Mesenchymal stem cell (in vitro differentiated cells and primary cell): ENCODE data around the gene KRT73.

Experiments
- DNase-seq: peaks from one replicate; pipeline ENCODE4 v3.0.0-alpha.2; 2013
- H2AFZ ChIP-seq: one replicate; pipeline ENCODE4 v1.6.1; 2013; ENCODE audit warnings: low read depth, mild to moderate bottlenecking, control low read depth, inconsistent platforms, low read length, moderate library complexity
- H2AK5ac ChIP-seq: 2 replicates; pipeline ENCODE4 v1.6.1; 2013; ENCODE audit warnings: low read length, moderate library complexity, mild to moderate bottlenecking, inconsistent platforms; ENCODE audit not compliant: severe bottlenecking
- H2BK120ac ChIP-seq: one replicate; pipeline ENCODE4 v1.6.1; 2013; ENCODE audit warnings: low read depth, mild to moderate bottlenecking, inconsistent platforms, low read length, moderate library complexity
- H2BK12ac ChIP-seq, 2 experiments: one replicate each; pipeline ENCODE4 v1.6.1; 2013; ENCODE audit warnings: inconsistent platforms in 2 of 2, low read length in 2 of 2, mild to moderate bottlenecking in 2 of 2, moderate library complexity in 2 of 2, control low read depth in 1 of 2
- H2BK15ac ChIP-seq: one replicate; pipeline ENCODE4 v1.6.1; 2013; ENCODE audit warnings: mild to moderate bottlenecking, low read depth, inconsistent platforms; ENCODE audit not compliant: poor library complexity, severe bottlenecking
- H2BK5ac ChIP-seq: 2 replicates; pipeline ENCODE4 v1.6.1; 2013; ENCODE audit warnings: low read depth, mild to moderate bottlenecking, low read length, control low read depth, inconsistent platforms; ENCODE audit not compliant: poor library complexity, severe bottlenecking
- H3K14ac ChIP-seq, 2 experiments: one replicate each; pipeline ENCODE4 v1.6.1; 2013; ENCODE audit warnings: inconsistent platforms in 2 of 2, low read length in 2 of 2, control low read depth in 1 of 2, mild to moderate bottlenecking in 1 of 2, moderate library complexity in 1 of 2
- H3K18ac ChIP-seq, 2 experiments: one replicate each; pipeline ENCODE4 v1.6.1; 2013; ENCODE audit warnings: inconsistent platforms in 2 of 2, low read length in 2 of 2, control low read depth in 1 of 2, low read depth in 1 of 2, mild to moderate bottlenecking in 1 of 2
- H3K23ac ChIP-seq, 2 experiments: one replicate each; pipeline ENCODE4 v1.6.1; 2013; ENCODE audit warnings: inconsistent platforms in 2 of 2, low read length in 2 of 2, mild to moderate bottlenecking in 2 of 2, moderate library complexity in 2 of 2, control low read depth in 1 of 2
- H3K27ac ChIP-seq: 2 replicates; pipeline ENCODE4 v1.5.1; 2013; ENCODE audit warnings: mild to moderate bottlenecking, moderate library complexity, low read length, control low read depth, inconsistent platforms; ENCODE audit not compliant: poor library complexity, severe bottlenecking
- H3K27me3 ChIP-seq, 2 experiments: 2 replicates each; pipeline versions ENCODE4 v1.6.1 to v1.7.0; 2013; ENCODE audit warnings: low read length in 2 of 2, mild to moderate bottlenecking in 2 of 2, moderate library complexity in 2 of 2, control low read depth in 1 of 2, inconsistent platforms in 1 of 2; ENCODE audit not compliant: control insufficient read depth in 1 of 2, insufficient read depth in 1 of 2
- H3K36me3 ChIP-seq, 2 experiments: 2 replicates each; pipeline versions ENCODE4 v1.6.1 to v1.7.0; 2013; ENCODE audit warnings: low read length in 2 of 2, control low read depth in 1 of 2, inconsistent platforms in 1 of 2, low read depth in 1 of 2, mild to moderate bottlenecking in 1 of 2; ENCODE audit not compliant: insufficient read depth in 2 of 2, control insufficient read depth in 1 of 2
- H3K4ac ChIP-seq, 2 experiments: one replicate each; pipeline ENCODE4 v1.6.1; 2013; ENCODE audit warnings: inconsistent platforms in 2 of 2, low read length in 2 of 2, mild to moderate bottlenecking in 2 of 2, moderate library complexity in 2 of 2, control low read depth in 1 of 2, low read depth in 1 of 2
- H3K4me1 ChIP-seq: 2 replicates; pipeline ENCODE4 v1.6.1; 2013; ENCODE audit warnings: low read depth, low read length, control low read depth; ENCODE audit not compliant: control insufficient read depth, insufficient read depth
- H3K4me2 ChIP-seq: 2 replicates; pipeline ENCODE4 v1.6.1; 2013; ENCODE audit warnings: low read length, mild to moderate bottlenecking, inconsistent platforms; ENCODE audit not compliant: poor library complexity, severe bottlenecking
- H3K4me3 ChIP-seq, 2 experiments: 2 replicates each; pipeline versions ENCODE4 v1.5.1 to v1.7.0; 2013; ENCODE audit warnings: low read length in 2 of 2, mild to moderate bottlenecking in 2 of 2, control low read depth in 1 of 2, low read depth in 1 of 2; ENCODE audit not compliant: insufficient read depth in 1 of 2
- H3K79me1 ChIP-seq: replicated peaks from 2 replicates; pipeline ENCODE4 v1.6.1; 2013; ENCODE audit warnings: mild to moderate bottlenecking, control low read depth, low read length, inconsistent platforms; ENCODE audit not compliant: poor library complexity, severe bottlenecking
- H3K9ac ChIP-seq: 2 replicates; pipeline ENCODE4 v1.7.0; 2013; ENCODE audit warnings: mild to moderate bottlenecking, low read length, moderate library complexity
- H3K9me3 ChIP-seq: 2 replicates; pipeline ENCODE4 v1.7.0; 2013; ENCODE audit warnings: mild to moderate bottlenecking, low read length; ENCODE audit not compliant: control insufficient read depth
- H4K8ac ChIP-seq: one replicate; pipeline ENCODE4 v1.6.1; 2013; ENCODE audit warnings: inconsistent platforms, mild to moderate bottlenecking, low read length, moderate library complexity
- H4K91ac ChIP-seq: one replicate; pipeline ENCODE4 v1.6.1; 2013; ENCODE audit warnings: mild to moderate bottlenecking, low read length, inconsistent platforms
- WGBS: methylation state at CpG from one replicate; pipeline ENCODE4 v1.1.7; 2013; ENCODE audit warnings: mixed read lengths; 5-methylcytosine and 5-hydroxymethylcytosine counted together

The KRT73 gene

GRCh38 chr12:52616680-52617402 lies 1.5 kb downstream of the KRT73 start:
- Histone ChIP-seq H3K4me1 (no peaks in the 10 kb centered on the region), H2BK120ac (no peak overlapping the region), H3K4me3 (no peak overlapping the region), H3K36me3 (no peaks in the 10 kb centered on the region), H2AK5ac (no peak overlapping the region), H3K18ac (no peak overlapping the region), H2BK15ac (no peak overlapping the region), H3K9ac (no peak overlapping the region), H3K14ac (no peak overlapping the region), H2BK5ac (no peak overlapping the region), H2AFZ (no peak overlapping the region), H4K8ac (no peak overlapping the region), H3K4me2 (no peak overlapping the region), H2BK12ac (no peak overlapping the region), H3K23ac (no peak overlapping the region), H4K91ac (no peak overlapping the region), H3K27ac (no peak overlapping the region), H3K79me1 (no peaks in the 10 kb centered on the region), H3K27me3 (peaks cover 57 to 81% of the 10 kb centered on the region in 2 experiments), H3K4ac (no peak overlapping the region), H3K9me3 (no peaks in the 10 kb centered on the region)
- no peak for DNase-seq
- WGBS, result 81% methylated on average over 10 of the region's 10 CpGs

GRCh38 chr12:52615912-52616311 lies 2.4 kb downstream of the KRT73 start:
- H3K14ac ChIP-seq, result no peak overlapping the region
- H3K4ac ChIP-seq, result no peak overlapping the region
- H2BK5ac ChIP-seq, result no peak overlapping the region
- H3K23ac ChIP-seq, result no peak overlapping the region
- no peaks in the 10 kb centered on the region for H3K79me1 ChIP-seq
- no peak overlapping the region for H2AK5ac ChIP-seq
- no peaks in the 10 kb centered on the region for H3K36me3 ChIP-seq
- no peak overlapping the region for H4K8ac ChIP-seq
- H2BK15ac ChIP-seq, result no peak overlapping the region
- DNase-seq, result no peak
- H3K4me2 ChIP-seq, result no peak overlapping the region
- H3K9ac ChIP-seq, result no peak overlapping the region
- H4K91ac ChIP-seq, result no peak overlapping the region
- H3K27ac ChIP-seq, result no peak overlapping the region
- H2BK120ac ChIP-seq, result no peak overlapping the region
- H3K9me3 ChIP-seq, result no peaks in the 10 kb centered on the region
- no peak overlapping the region for H2BK12ac ChIP-seq
- no peaks in the 10 kb centered on the region for H3K4me1 ChIP-seq
- 84% methylated on average over 9 of the region's 9 CpGs for WGBS
- H3K27me3 ChIP-seq, result peaks cover 62 to 84% of the 10 kb centered on the region in 2 experiments
- H3K18ac ChIP-seq, result no peak overlapping the region
- H2AFZ ChIP-seq, result no peak overlapping the region
- H3K4me3 ChIP-seq, result no peak overlapping the region

- DNase-seq, result no peak
- Histone ChIP-seq H3K4ac (no peak overlapping the region), H3K79me1 (no peaks in the 10 kb centered on the region), H3K4me1 (no peaks in the 10 kb centered on the region), H2BK120ac (no peak overlapping the region), H4K91ac (no peak overlapping the region), H3K27ac (no peak overlapping the region), H2AK5ac (no peak overlapping the region), H3K36me3 (no peaks in the 10 kb centered on the region), H2BK5ac (no peak overlapping the region), H3K9me3 (no peaks in the 10 kb centered on the region), H2BK15ac (no peak overlapping the region), H3K4me3 (no peak overlapping the region), H3K27me3 (peaks cover 59 to 84% of the 10 kb centered on the region in 2 experiments), H2AFZ (no peak overlapping the region), H3K9ac (no peak overlapping the region), H3K18ac (no peak overlapping the region), H3K4me2 (no peak overlapping the region), H4K8ac (no peak overlapping the region), H3K23ac (no peak overlapping the region), H3K14ac (no peak overlapping the region), H2BK12ac (no peak overlapping the region)
- WGBS, result 56% methylated on average over 3 of the region's 6 CpGs
Measured at GRCh38 chr12:52615208-52615868, 3.0 kb downstream of the KRT73 start.

GRCh38 chr12:52614381-52615207 lies 3.8 kb downstream of the KRT73 start:
- Histone ChIP-seq H4K8ac (no peak overlapping the region), H3K27ac (no peak overlapping the region), H3K18ac (no peak overlapping the region), H3K4ac (no peak overlapping the region), H4K91ac (no peak overlapping the region), H2BK12ac (no peak overlapping the region), H3K27me3 (peaks cover 57 to 85% of the 10 kb centered on the region in 2 experiments), H3K23ac (no peak overlapping the region), H3K4me1 (no peaks in the 10 kb centered on the region), H3K36me3 (no peaks in the 10 kb centered on the region), H3K79me1 (no peaks in the 10 kb centered on the region), H2BK120ac (no peak overlapping the region), H3K9me3 (no peaks in the 10 kb centered on the region), H3K4me2 (no peak overlapping the region), H2BK15ac (no peak overlapping the region), H2BK5ac (no peak overlapping the region), H2AK5ac (no peak overlapping the region), H3K9ac (no peak overlapping the region), H3K14ac (no peak overlapping the region), H3K4me3 (no peak overlapping the region), H2AFZ (no peak overlapping the region)
- WGBS, result 67% methylated on average over 10 of the region's 10 CpGs
- DNase-seq, result no peak
